8988T (cell line): Measurements from ENCODE around the gene SETD5.

Experiments
- DNase-seq: peaks from one replicate; pipeline ENCODE4 v3.0.0; 2011

The SETD5 gene

DNA sequence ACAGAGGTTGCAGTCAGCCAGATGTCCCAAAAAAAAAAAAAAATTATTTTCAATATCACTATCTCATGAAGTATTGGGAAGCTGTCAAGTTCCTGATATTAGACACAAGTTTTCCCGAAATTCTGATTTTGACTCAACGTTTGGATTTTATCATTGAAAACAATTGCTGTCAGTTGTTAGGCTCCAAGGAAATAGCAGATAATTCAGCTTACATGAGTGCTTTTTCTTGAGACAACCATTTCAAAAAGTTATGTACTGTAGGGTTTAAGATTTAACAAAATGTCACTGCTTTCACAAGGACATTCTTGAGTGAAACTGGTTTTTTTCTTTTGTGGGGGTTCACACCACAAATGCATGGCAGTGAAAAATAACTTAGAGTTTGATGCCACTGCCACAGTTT lies 9.3 kb upstream of the SETD5 start:
- no peak for DNase-seq

DNA sequence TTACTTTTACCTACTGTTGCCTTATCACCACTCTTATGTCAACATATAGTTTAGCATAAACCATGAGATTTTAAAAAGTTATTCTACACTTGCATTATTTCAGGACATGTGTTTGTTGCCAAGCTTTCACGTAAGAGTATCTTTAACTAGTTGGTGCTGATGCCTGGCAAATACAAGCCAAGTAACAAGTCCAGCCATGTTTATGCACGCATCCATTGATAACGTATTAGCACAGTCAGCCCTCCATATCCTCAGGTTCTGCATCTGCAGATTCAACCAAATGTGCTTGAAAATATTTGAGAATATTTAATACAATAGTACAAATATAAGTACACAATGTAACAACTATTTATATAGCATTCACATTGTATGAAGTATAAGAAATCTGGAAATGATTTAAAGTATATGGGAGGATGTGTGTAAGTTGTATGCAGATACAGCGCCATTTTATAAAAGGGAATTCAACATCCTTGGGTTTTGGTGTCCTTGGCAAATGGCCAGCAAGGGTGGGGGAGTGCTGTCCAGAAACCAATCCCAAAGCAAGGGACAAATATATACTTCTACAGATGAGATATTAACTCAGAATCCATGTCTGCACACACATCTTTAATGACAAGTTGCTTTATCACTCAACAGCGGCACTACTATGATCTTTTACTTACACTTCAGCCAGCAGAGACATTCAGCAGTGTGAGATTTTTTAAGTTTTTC lies 8.7 kb upstream of the SETD5 start:
- no peak for DNase-seq

DNA sequence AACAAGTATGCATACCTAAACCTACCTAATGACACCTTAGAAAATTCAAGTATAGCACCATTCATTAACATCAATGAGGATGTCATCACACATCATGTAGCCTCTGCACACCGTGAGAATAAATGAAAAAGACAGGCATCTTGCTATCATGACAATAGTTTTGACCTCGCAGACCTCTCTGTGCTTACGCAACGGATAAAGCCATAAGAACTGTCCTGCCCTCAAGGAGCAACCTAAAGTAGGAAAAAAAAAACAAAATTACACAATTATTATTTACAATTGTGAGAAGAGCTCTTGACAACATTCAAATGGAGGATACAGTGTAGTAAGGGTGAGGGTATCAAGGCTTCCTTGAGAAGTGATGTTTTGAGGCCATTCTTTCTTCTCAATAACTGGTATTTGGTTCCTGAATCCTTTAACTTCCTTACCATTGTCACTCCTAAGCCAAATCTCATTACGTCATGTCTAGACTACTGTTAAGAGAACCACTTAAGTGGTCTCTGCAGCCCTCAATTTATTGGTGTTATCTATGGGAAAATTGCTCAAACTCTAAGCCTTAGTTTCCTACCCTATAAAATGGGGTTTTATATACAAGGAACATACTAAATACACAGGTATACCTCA lies 7.0 kb upstream of the SETD5 start:
- DNase-seq: no peak

DNA sequence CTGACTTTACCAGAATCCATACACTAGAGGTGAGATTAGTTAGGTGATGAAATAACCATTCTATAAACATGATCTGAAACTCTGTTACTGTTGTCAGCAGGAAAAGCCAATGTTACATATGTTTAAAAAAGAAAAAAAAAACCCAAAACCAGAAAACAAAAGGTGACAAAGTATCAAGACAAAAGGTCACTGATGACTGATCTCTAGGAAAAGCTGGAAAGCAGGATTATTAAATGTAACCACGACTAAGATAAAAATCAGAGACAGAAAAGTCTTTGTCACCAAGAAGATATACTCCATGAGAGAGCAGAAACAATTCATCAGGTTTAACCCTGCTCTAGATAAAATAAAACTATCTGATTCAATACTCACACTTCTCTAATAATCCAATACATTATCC lies 5.4 kb upstream of the SETD5 start:
- no peak for DNase-seq

DNA sequence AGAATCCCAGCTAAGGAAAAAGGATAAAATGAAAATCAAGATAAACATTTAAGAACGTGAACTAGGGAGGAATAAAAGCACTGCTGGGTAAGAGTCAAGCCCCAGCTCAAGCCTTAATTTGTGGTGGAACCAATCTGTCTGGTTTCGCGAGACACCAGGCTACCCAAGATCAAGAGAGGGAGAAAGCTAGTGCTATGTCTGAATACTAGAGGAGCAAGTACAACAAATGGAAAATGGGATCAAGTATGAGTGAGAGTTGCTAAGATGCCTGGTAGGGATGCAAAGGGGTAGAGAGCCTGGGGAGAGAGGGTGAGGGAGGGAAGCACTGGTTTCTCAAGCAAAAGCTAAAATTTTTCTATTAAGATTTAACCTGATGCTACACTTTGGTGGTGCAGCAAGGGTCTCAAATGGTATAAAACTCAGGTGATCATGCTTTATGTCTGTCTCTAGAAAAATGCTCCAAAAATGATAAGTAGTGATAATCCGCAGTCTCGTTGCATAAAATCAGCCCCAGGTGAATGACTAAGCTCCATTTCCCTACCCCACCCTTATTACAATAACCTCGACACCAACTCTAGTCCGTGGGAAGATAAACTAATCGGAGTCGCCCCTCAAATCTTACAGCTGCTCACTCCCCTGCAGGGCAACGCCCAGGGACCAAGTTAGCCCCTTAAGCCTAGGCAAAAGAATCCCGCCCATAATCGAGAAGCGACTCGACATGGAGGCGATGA lies 1.7 kb upstream of the SETD5 start:
- DNase-seq: no peak

DNA sequence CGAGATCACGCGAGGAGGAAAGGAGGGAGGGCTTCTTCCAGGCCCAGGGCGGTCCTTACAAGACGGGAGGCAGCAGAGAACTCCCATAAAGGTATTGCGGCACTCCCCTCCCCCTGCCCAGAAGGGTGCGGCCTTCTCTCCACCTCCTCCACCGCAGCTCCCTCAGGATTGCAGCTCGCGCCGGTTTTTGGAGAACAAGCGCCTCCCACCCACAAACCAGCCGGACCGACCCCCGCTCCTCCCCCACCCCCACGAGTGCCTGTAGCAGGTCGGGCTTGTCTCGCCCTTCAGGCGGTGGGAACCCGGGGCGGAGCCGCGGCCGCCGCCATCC lies 1.1 kb upstream of the SETD5 start:
- peak; percentile 76 for DNase-seq

DNA sequence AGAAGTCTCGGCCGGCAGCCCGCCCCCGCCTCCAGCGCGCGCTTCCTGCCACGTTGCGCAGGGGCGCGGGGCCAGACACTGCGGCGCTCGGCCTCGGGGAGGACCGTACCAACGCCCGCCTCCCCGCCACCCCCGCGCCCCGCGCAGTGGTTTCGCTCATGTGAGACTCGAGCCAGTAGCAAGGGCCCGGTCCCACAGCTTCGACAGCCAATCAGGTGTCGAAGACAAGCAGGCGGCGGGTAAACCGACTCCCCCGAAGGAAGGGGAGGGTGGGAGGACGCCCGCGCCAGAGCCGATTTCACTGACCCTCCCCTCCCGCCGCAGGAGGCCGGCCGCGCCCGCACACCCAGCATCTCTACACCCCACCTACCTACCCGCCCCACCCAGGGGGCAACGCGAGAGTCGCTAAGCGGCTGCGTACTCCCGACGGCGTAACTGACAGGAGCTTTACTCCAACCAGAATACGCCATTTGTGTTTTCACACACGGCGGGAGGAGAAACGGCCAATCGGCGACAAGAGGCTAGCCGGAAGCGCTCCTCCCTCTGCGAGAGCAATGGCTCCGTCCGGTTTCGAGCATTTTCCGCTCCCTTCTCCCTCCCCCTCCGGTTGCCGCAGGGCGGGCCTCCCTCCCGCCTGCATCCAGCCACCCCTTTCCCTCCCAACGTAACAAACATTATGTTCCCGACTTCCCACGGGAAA lies 633 bp upstream of the SETD5 start:
- peak; percentile 84 for DNase-seq

DNA sequence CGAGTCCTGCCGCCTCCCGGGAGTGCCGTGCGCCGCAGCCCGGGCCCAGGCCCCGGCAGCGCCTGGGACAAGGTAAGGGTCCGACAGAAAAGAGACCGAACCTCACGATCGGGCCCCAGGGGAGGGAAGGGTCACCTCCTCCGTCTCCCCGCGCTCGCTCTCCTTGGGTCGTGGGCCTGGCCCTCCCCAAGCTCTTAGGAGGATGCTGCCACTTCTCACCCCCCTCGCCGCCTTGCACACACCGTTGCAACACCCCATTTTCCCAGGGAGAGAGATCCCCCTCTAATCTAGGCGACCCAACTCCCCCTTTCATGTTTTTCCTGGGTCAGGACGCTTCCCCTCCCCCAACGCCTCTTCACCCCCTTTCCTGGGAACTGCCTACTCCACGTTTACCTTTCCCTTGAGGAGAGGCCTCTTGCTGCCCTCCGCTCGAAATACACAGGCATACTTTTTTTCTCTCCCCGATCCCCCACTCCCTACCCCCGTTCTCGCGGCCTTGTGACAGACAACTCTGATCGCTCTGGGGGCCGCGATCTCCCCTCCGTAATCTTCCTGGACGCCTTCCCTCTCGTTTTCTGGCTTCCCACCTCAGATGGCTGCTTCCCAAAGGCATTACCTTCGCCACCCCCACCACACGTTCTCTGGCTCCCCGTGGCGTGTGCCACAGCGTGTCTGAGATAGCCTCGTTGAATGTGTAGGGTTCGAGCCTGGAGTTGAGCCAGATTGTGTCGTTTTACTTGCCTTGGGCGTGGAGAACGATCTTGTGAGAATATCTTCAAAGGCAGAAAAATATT lies 688 bp downstream of the SETD5 start:
- DNase-seq: peak; percentile 19

DNA sequence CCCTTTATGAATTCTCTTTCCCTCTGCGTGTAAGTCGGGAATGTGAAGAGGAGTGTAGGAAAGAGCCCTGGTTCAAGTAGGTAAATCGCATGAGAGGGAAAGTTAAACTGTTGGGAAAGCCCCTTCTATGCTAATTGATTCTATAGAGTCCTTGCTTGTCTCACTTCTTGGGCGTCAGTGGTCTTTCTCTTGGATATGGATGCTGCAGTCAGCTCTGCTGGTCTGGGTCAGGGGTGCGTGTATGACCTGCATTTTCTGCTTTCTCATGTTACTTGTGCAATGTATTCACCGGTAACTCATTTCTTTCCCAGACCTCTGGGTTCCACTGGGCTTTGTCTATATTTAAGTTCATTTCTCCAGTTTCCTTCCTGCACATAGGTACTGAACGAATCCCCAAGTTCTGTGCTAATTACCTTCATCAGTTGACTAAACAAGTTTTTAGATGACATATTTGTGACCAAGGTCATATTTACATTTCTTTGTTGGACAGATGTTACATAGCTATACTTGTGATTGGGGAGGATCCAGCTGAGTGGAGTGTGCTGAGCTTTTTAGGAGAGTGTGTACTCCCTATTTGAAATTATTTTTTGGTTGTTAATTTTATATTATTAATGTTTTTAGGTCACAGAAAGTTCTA lies 1.4 kb downstream of the SETD5 start:
- DNase-seq: no peak

DNA sequence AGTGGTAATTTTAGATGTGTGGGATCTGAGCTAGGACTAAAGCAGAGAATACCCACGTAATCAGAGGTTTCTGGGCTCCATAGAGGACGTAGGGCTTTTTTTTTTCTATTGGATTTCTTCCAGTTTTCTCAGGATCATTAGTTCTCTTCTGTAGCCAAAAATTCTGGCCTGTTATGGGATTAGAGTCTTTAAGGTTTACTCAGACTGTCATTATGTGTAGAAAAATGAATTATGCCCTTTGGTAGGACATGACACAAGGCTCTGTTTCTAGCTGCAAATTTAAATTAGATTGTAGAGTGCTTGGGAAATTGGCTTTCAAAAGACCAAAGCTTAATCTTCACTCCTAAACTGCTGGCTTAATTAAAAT lies 1.9 kb downstream of the SETD5 start:
- DNase-seq: no peak

DNA sequence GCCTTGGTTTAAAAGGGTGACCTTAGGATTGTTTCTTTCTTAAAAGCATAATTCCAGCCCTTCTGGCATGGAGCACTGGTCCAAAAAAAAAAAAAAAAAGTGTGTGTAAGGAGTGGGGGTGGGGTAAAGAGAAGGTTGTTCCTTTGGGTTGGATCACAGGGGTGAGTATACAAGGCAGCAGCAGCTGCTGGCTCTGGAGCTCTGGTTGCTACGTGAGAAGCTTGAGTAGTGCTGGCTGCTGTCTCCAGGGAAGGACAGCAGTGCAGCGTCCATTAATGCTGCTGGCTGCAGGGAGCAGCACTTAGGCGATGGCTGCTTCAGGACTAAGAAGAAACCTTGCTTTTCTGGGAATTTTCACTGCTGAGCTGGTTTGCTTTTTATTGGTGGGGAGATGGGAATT lies 2.3 kb downstream of the SETD5 start:
- DNase-seq: peak; percentile 53

DNA sequence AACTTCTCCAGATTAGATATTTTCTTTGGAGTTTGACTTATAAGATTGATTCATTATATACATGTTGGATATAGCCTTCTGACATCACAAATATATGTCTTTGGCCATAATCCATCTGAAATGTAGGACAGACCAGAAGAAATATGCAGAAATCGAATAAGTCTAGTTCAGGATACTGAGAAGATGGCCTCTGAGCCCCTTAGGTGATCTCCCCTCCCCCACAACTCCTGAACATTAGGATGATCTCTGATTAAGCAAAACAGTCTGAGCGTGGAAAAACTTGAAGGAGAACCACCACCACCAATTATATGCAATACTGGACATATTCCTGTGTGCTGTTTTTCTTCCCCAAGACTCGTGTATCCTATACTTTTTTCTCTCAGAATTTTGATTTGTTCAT lies 3.2 kb downstream of the SETD5 start:
- no peak for DNase-seq

DNA sequence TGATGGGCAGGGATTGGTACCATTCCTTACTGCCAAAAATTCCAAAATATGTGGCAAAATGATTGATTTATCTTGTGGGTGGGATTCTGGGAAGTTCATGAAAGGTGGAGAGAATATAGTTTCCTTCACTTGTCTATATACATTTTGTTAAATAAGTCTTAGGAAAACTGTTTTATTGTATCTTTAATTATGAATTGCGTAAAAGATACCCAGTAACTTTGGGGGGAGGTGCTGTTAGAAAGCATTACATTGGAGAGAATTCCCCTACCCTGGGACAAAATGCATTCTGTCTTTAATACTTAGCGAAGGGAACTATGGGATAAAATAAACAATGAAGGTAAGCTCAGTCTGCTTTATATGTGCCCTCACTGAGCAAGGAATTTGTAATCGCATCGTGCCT lies 4.6 kb downstream of the SETD5 start:
- no peak for DNase-seq

DNA sequence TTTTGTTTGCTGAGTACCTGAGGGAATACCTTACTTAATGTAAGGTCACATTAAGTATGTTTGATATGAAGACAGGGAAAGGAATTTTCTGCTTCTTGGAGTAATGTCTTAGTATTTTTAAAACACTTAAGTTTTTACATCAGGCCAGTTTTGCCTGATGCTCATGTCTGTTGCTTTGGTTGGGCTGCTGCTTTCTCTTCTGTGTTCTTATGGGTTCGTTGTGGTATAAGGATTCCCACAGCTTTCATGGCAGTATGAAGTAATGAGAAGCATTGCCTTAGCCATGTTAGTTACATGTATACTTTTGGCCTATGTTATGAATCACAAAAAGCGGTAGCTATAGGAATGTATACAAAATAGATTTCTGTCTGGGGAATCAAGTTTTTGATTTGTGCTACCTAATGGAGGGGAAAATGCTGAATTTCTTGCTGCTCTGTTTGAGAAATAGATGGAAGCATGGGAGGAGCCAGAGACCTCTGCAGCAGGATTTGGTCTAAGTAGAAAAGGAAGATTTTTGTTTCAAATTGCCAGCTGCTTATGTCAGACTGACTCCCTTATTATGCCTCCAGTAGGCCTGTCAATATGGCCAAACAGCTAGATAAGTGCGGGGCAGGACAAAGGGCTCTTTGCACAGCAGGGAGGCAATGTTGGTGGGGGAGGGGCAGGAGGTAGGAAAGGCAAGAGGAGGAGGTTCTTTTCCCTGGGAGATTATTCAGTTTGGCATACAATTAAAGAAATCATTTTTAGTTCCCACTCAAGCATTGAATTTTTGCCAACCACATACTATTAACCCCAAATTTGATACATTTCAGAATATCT lies 5.2 kb downstream of the SETD5 start:
- DNase-seq: no peak

DNA sequence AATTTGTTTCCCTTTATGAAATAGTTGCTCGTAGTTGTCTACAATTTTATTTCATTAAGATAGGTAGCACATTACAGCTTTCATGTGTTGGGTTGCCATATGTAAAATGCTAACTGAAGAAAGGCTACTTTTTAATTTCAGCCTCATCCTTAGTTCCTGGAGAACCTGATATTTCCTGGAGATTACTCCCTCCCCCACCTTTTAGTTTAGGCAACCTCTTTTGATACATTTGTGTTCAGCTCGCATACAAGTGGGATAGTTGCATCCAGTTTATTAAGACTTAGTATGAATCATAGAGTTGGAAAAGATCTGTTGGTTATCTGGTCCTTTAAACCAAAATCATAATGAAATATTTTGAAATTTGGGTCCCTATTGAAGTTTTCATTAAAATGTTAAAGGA lies 6.0 kb downstream of the SETD5 start:
- no peak for DNase-seq

DNA sequence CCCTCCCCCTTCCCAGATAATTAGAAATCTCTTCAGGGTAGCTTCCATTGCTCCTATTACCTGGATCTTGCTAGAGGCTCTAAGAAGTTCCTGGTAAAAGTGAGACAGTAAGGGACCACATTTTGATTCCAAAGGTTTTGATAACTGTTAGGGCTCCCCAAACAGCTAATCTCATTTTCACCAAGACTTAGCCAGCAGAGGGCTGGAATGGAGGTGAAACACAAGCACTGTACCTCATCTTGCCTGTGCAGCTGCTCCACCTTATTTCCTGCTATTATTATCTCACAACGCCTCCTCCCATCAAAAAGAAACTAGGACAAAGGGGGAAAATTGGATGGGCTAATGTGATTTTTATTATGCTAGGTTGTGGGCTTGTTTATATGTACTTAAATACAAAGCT lies 7.3 kb downstream of the SETD5 start:
- no peak for DNase-seq

DNA sequence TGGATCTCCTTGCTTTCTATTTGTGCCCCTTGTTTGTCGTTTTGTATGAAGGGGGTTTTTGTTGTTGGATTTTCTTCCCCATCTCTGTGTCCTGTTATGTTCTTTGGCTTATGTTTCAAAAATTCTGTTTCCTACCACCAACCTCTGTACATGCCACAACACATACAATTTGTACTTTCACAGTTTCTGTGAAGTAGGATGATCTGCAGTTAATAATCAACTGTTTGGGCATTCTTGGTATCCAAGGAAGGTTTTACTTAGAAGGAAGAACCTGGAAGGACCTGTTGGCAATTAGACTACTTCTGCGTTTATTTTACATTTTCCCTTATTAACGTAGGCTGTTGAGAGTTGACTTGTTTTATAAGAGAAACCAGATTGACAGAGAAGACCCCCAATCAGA lies 8.3 kb downstream of the SETD5 start:
- DNase-seq: no peak

DNA sequence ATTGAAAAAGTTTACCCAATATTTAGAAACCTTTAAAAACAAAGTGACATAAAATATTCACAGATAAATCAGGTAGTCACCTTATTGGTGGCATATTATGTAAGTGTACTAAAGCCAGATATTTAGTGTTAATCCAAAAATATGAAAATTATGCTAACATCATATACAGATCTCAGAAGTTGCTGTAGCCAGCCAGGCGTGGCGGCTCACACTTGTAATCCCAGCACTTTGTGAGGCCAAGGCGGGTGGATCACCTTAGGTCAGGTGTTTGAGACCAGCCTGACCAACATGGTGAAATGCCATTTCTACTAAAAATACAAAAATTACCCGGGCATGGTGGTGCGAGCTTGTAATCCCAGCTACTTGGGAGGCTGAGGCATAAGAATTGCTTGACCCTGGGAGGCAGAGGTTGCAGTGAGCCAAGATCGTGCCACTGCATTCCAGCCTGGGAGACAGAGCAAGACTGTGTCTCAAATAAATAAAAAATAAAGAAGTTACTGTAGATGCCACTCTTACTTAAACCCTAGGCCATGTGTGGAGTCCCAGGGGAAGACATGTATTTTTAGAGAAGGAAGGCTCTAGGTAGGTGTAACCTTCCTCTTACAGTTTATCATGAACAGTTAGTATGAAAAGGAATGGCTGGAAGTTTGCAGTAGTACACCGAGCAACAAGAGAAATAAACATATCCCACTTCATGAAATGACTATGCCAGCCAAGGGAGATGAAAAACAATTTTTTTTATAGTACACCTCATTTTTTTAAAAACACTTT lies 9.6 kb downstream of the SETD5 start:
- DNase-seq: no peak

DNA sequence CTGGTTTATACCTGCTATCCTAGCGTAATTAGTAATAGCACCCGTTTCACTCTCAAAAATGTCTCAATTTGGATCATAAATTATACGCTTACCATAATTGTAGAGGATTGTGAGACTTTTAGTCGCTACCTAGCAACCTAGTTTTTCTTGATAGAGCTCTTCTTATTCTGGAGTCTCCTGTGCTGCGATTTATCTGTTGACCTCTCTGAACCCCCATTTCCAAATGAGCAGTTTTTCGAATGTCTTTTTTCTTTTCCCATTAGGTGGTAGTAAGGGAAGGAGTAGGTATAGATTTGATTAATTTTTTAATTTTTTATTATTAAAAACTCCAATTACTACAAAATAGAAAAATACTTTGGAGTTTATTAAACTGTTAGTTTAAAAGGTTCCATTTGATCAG lies 10.6 kb downstream of the SETD5 start:
- no peak for DNase-seq

DNA sequence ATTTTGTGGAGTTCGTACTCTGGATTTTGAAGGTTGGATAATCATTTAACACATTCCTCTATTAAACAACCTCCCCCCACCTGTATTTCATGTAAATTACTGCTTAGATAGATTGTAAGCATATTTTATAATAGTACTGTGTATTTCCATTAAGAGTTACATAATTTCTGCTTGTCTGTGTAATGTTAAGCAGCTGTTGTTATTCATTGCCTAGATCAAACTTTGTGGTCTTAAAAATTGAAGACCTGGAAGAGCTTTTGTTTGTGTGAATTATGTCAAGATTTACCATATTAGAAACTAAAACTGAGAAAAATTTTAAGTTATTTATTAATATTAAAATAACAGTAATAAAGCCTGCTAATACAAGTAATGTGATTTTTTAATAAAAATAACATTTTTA lies 11.1 kb downstream of the SETD5 start:
- DNase-seq: no peak
